ENCODE measurements around the gene SEMA3E. TPM values are rescaled to one million over a fixed set of nuclear protein-coding genes. Genes with fewer than 3 reads are reported as not detected.

Gene SEMA3E
- total RNA-seq, 1 experiment from 2014 or later = 0.20 TPM

- H3K27me3 Mint-ChIP-seq (ENCODE audit: insufficient read depth, unreplicated experiment) = no peaks in the 10 kb centered on the region
- intact Hi-C loops (cut with micrococcal nuclease; ENCODE audit: unreplicated experiment) = no loop called here
- Histone ChIP-seq H3K4me3 (ENCODE audit: low read depth, low read length) (no peak overlapping the region), H3K4me1 (peaks cover 8% of the 10 kb centered on the region; the same call in 1 of the 2 replicates), H3K9me3 (no peaks in the 10 kb centered on the region), H3K36me3 (ENCODE audit: control insufficient read depth, insufficient read depth, low read length) (no peaks in the 10 kb centered on the region), H3K27me3 (replicated peaks; ENCODE audit: control insufficient read depth, insufficient read depth, low read length) (no peaks in the 10 kb centered on the region)
- no peak for DNase-seq
- no peaks in the 10 kb centered on the region for H3K4me1 Mint-ChIP-seq (ENCODE audit: low read depth, unreplicated experiment)
- no TSS peak for BruUV-seq (replicated peaks)
- no peak overlapping the region for H3K27ac Mint-ChIP-seq (ENCODE audit: unreplicated experiment)
- POLR2A ChIA-PET = no interaction called here
- CTCF ChIA-PET = no interaction called here
- H3K9me3 Mint-ChIP-seq (ENCODE audit: unreplicated experiment) = no peaks in the 10 kb centered on the region
- no peaks in the 10 kb centered on the region for H3K36me3 Mint-ChIP-seq (ENCODE audit: insufficient read depth, unreplicated experiment)
- no peak overlapping the region for H3K4me3 Mint-ChIP-seq (ENCODE audit: unreplicated experiment)
- TF ChIP-seq CTCF (IDR thresholded peaks at IDR 0.05; ENCODE audit: insufficient read depth in 1 of 2, low read depth in 1 of 2, low read length in 1 of 2, severe bottlenecking in 1 of 2, unreplicated experiment in 1 of 2) = no peak
Observed at GRCh38 chr7:83324596-83324995, 324.3 kb downstream of the SEMA3E start.

- Histone ChIP-seq H3K36me3 (ENCODE audit: control insufficient read depth, insufficient read depth, low read length) (no peaks in the 10 kb centered on the region), H3K4me1 (no peaks in the 10 kb centered on the region), H3K27me3 (replicated peaks; ENCODE audit: control insufficient read depth, insufficient read depth, low read length) (no peaks in the 10 kb centered on the region), H3K4me3 (ENCODE audit: low read depth, low read length) (no peak overlapping the region), H3K9me3 (no peaks in the 10 kb centered on the region)
- no TSS peak for BruUV-seq (replicated peaks)
- intact Hi-C loops (cut with micrococcal nuclease; ENCODE audit: unreplicated experiment) = no loop called here
- Mint-ChIP-seq H3K4me3 (ENCODE audit: unreplicated experiment) (no peak overlapping the region), H3K9me3 (ENCODE audit: unreplicated experiment) (no peaks in the 10 kb centered on the region), H3K4me1 (ENCODE audit: low read depth, unreplicated experiment) (no peaks in the 10 kb centered on the region), H3K36me3 (ENCODE audit: insufficient read depth, unreplicated experiment) (no peaks in the 10 kb centered on the region), H3K27ac (ENCODE audit: unreplicated experiment) (no peak overlapping the region), H3K27me3 (ENCODE audit: insufficient read depth, unreplicated experiment) (no peaks in the 10 kb centered on the region)
- CTCF ChIA-PET = no interaction called here
- TF ChIP-seq CTCF (IDR thresholded peaks at IDR 0.05; ENCODE audit: insufficient read depth in 1 of 2, low read depth in 1 of 2, low read length in 1 of 2, severe bottlenecking in 1 of 2, unreplicated experiment in 1 of 2) = no peak
- POLR2A ChIA-PET = no interaction called here
- DNase-seq = no peak
Observed at GRCh38 chr7:83321011-83321410, 327.9 kb downstream of the SEMA3E start.

GRCh38 chr7:83313931-83314330 is 335.0 kb downstream of the SEMA3E start:
- no TSS peak for BruUV-seq (replicated peaks)
- no peaks in the 10 kb centered on the region for H3K4me1 ChIP-seq
- Mint-ChIP-seq H3K27me3 (ENCODE audit: insufficient read depth, unreplicated experiment) (no peaks in the 10 kb centered on the region), H3K4me3 (ENCODE audit: unreplicated experiment) (no peak overlapping the region), H3K4me1 (ENCODE audit: low read depth, unreplicated experiment) (no peaks in the 10 kb centered on the region), H3K27ac (ENCODE audit: unreplicated experiment) (no peak overlapping the region), H3K9me3 (ENCODE audit: unreplicated experiment) (no peaks in the 10 kb centered on the region), H3K36me3 (ENCODE audit: insufficient read depth, unreplicated experiment) (no peaks in the 10 kb centered on the region)
- no peak for DNase-seq
- intact Hi-C loops (cut with micrococcal nuclease; ENCODE audit: unreplicated experiment) = no loop called here
- TF ChIP-seq CTCF (IDR thresholded peaks at IDR 0.05; ENCODE audit: insufficient read depth in 1 of 2, low read depth in 1 of 2, low read length in 1 of 2, severe bottlenecking in 1 of 2, unreplicated experiment in 1 of 2) = no peak
- no peaks in the 10 kb centered on the region for H3K27me3 ChIP-seq (replicated peaks; ENCODE audit: control insufficient read depth, insufficient read depth, low read length)
- H3K4me3 ChIP-seq (ENCODE audit: low read depth, low read length) = no peak overlapping the region
- ChIA-PET POLR2A (no interaction called here), CTCF (no interaction called here)
- H3K36me3 ChIP-seq (ENCODE audit: control insufficient read depth, insufficient read depth, low read length) = no peaks in the 10 kb centered on the region
- H3K9me3 ChIP-seq = no peaks in the 10 kb centered on the region
